K562 treated with DMSO at 1 percent for 24 hours (cell line): ENCODE results near the gene SAE1. TPM values are rescaled to one million over a fixed set of nuclear protein-coding genes. Genes with fewer than 3 reads are reported as not detected.

Experiments used
- total RNA-seq: library from RNA; unstranded; fragments of 300-600 nt; gene quantifications from 2 replicates; pipeline ENCODE4 v1.2.3, GENCODE V29; 2022; ENCODE audit warnings: low read depth; ENCODE audit not compliant: insufficient read depth

Gene SAE1
- 250 and 259 TPM in 2 replicates for total RNA-seq

DNA sequence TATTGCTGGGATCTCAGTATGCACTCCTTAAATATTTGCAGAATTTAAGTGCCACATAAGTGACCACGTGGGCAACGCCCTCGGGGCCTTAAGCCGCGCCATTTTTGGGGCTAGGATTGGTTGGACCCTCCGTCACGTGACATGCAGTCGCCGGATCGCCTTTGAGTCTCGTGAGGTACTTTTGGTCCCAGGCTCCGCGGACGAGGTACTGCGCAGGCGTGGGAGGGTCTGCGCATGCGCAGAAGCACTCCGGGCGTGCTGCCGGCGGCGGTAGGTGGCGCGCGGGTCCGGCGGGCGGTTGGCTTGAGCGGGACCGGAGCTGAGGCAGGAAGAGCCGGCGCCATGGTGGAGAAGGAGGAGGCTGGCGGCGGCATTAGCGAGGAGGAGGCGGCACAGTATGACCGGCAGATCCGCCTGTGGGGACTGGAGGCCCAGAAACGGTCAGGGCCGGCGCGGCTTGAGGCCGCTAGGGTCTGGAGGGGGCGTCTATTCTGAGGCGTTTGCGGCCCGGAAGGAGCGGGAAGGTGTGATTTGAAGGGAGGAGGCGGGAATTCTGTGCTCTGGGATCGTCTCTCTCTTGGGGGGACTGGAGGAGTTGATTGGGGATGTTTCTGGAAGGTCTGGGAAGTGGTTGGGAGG is at the start of gene SAE1:
TSS of gene SAE1 (plus strand) at position 247 of the 639 bp plus-strand sequence. CDS start at position 343, 96 bp downstream.

DNA sequence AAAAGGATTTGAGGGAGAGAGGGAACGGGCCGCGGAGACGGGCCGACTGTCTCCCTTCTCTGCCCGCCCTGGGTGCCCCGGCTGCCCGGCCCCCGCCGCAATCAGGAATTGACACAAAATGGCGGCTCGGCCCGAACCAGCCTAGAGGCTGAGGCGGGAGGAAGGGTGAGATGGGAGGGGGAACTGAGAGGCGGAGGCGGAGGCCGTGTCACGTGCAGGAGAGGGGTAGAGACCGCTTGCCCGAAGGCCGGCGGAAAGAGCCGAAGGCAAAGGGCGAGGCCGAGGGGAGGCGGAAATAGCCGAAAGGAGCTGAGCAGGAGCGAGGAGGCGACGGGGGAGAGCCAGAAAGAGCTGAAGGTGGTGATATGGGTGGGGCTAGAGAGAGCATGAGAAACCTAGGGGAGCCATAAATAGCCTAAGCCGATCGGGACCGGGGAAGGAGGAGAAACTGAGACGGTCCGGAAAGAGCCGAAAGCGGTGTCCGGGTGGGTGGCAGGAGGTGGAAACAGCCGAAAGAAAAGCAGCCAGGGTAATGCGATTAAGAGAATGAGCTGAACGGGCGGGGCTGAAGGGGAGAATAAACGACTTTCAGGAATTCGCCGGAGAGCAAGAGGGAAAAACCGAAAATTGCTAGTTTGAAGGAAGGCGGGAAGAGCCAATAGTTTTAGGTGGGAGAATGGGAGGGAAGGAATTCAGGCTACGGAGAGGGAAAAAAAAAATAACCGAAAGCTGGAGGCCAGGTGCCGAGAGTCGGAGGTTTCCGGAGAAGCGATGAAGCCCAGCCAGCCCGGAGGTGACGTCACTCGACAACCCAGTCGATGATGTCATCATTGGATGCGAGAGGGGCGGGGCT is 17.4 kb upstream of the SAE1 start, which contains the start of gene ZC3H4:
TSS of gene ZC3H4 (minus strand) at position 780 of the 853 bp plus-strand sequence. CDS start 1,192 bp downstream, outside the sequence.

DNA sequence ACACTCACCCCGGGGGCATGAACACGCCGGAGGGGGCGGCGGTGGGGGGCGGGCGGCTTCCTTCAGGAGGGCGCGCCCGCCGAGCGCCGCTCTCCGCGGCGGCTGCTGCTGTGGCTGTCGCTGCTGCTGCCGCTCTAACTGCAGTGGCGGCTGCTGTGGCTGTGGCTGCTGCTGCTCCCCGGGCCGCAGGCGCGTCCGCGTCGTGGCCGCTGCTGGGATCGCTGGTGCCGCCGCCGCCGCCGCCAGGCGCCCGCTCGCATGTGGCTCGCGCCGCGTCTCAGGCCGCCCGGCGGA is 100.2 kb downstream of the SAE1 start, which contains the start of gene BBC3:
TSS of gene BBC3 (minus strand) at position 279 of the 294 bp plus-strand sequence. CDS start 2,768 bp downstream, outside the sequence.

DNA sequence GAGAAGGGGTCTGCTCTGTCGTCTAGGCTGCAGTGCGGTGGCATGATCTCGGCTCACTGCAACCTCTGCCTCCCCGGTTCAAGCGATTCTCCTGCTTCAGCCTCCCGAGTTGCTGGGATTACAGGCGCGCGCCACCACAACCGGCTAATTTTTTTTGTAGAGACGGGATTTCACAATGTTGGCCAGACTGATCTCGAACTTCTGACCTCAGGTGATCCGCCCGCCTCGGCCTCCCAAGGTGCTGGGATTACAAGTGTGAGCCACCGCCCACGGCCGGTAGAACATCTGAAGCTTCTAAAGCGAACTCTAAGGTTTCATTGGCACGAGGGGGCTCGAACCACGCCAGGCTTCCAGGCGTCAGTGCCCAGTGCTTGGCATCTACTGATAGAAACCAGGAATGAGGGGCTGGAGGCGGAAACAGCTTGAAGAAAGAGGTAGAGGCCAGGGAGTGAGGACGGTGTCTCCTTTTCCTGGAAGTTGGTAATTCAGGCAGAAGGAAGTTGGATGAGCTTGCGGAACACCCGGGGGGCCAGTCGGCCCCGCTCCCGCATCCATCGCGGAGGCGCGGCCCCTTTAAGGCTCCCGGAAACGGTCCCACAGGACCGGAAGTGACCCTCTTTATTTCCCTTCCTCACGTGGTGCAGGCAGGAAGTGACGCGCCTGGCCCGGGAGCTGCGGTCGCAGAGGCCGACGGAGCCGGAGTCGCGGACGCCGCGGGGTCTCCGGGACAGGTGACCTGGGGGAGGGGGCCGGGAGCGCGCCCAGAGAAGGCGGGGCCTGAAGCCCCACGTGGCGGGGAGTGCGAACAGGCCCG is 125.5 kb downstream of the SAE1 start, which contains the start of gene CCDC9:
TSS of gene CCDC9 (plus strand) at position 647 of the 814 bp plus-strand sequence. CDS start 1,876 bp downstream, outside the sequence.

Other genes starting within 250 kb of the SAE1 start
- 16.1 TPM in 2 replicates for gene NPAS1, start 111.0 kb upstream of the SAE1 start, total RNA-seq
- 121 and 160 TPM in 2 replicates for gene TMEM160, start 82.2 kb upstream of the SAE1 start, total RNA-seq
- 14.1 and 14.6 TPM in 2 replicates for gene ZC3H4, start 17.1 kb upstream of the SAE1 start, total RNA-seq
- gene BBC3, start 100.4 kb downstream of the SAE1 start, total RNA-seq, result 61.1 and 68.9 TPM in 2 replicates
- gene CCDC9, start 125.7 kb downstream of the SAE1 start, total RNA-seq, result 25.0 and 30.2 TPM in 2 replicates
- 34.3 and 43.4 TPM in 2 replicates for gene INAFM1, start 144.1 kb downstream of the SAE1 start, total RNA-seq
- gene C5AR1, start 179.0 kb downstream of the SAE1 start, total RNA-seq, result 0.80 and 2.4 TPM in 2 replicates
- gene C5AR2, start 201.3 kb downstream of the SAE1 start, total RNA-seq, result 0.14 and 0.22 TPM in 2 replicates
- gene DHX34, start 218.5 kb downstream of the SAE1 start, total RNA-seq, result 22.4 and 23.0 TPM in 2 replicates